GM10847 (cell line): Measurements from ENCODE around the gene C1QTNF2.

ENCODE experiments used
- POLR2A ChIP-seq: IDR thresholded peaks from 2 replicates; pipeline ENCODE4 v1.6.1; 2011; ENCODE audit not compliant: insufficient read length; ENCODE audit errors: extremely low read depth

The C1QTNF2 gene

GRCh38 chr5:160380041-160380440 lies 9.6 kb upstream of the C1QTNF2 start:
- TF ChIP-seq POLR2A: no peak

- TF ChIP-seq POLR2A: no peak
Observed at GRCh38 chr5:160379511-160379910, 9.1 kb upstream of the C1QTNF2 start.

GRCh38 chr5:160378330-160378729 lies 7.9 kb upstream of the C1QTNF2 start:
- TF ChIP-seq POLR2A: no peak

- TF ChIP-seq POLR2A: no peak
Observed at GRCh38 chr5:160377651-160378050, 7.2 kb upstream of the C1QTNF2 start.

- no peak for TF ChIP-seq POLR2A
Observed at GRCh38 chr5:160376416-160376815, 6.0 kb upstream of the C1QTNF2 start.

GRCh38 chr5:160375701-160376100 lies 5.3 kb upstream of the C1QTNF2 start:
- no peak for TF ChIP-seq POLR2A

GRCh38 chr5:160375166-160375565 lies 4.7 kb upstream of the C1QTNF2 start:
- no peak for TF ChIP-seq POLR2A

- TF ChIP-seq POLR2A: no peak
Observed at GRCh38 chr5:160371294-160371693, 868 bp upstream of the C1QTNF2 start.

- no peak for TF ChIP-seq POLR2A
Observed at GRCh38 chr5:160370713-160371034, 248 bp upstream of the C1QTNF2 start.

GRCh38 chr5:160367885-160368284 lies 2.5 kb downstream of the C1QTNF2 start:
- no peak for TF ChIP-seq POLR2A

- TF ChIP-seq POLR2A: no peak
Observed at GRCh38 chr5:160367261-160367660, 3.2 kb downstream of the C1QTNF2 start.

- no peak for TF ChIP-seq POLR2A
Observed at GRCh38 chr5:160366230-160366629, 4.2 kb downstream of the C1QTNF2 start.

- no peak for TF ChIP-seq POLR2A
Observed at GRCh38 chr5:160363660-160364395, 6.6 kb downstream of the C1QTNF2 start.

GRCh38 chr5:160363211-160363610 lies 7.2 kb downstream of the C1QTNF2 start:
- no peak for TF ChIP-seq POLR2A

GRCh38 chr5:160361624-160362228 lies 8.7 kb downstream of the C1QTNF2 start:
- no peak for TF ChIP-seq POLR2A

GRCh38 chr5:160360310-160360709 lies 10.1 kb downstream of the C1QTNF2 start:
- TF ChIP-seq POLR2A: no peak

GRCh38 chr5:160359816-160360215 lies 10.6 kb downstream of the C1QTNF2 start:
- TF ChIP-seq POLR2A: no peak
